ENCODE measurements around the gene PLK5.
"Not testable (repeated sequence)": the region's sequence is repeated elsewhere in the genome, so short reads cannot be mapped to it uniquely, and the experiment has no call there.

PLK5 gene

DNA sequence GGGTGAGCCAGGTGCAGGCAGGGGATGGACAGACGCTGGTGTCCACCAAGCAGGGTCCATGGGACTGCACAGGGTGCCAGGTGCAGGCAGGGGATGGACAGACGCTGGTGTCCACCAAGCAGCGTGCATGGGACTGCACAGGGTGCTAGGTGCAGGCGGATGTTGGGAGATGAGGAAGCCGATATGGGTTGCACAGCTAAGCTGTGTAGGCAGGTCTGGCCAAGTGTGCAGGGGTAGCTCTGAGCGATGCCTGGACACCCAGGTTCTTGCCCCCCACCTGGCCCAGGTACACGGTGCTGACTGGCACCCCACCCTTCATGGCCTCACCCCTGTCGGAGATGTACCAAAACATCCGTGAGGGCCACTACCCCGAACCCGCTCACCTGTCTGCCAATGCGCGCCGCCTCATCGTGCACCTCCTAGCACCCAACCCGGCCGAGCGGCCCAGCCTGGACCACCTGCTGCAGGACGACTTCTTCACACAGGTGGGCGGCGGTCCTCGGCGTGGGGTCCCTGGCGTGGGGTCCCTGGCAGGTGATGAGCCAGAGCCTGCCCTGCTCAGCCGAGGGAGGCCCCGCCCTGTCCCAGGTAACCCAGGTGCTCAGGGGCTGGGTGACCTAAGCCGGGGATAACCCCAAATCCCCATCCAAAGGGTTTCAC, 3.9 kb downstream of the PLK5 start:
- Histone ChIP-seq H3K79me2 (ENCODE audit: insufficient read depth, low read length) (no peaks in the 10 kb centered on the region), H3K36me3 (ENCODE audit: insufficient read depth, low read length) (no peaks in the 10 kb centered on the region), H4K20me1 (ENCODE audit: insufficient read depth, low read length, poor library complexity, severe bottlenecking) (no peaks in the 10 kb centered on the region), H3K27me3 (ENCODE audit: insufficient read depth, low read length, poor library complexity, severe bottlenecking) (no peaks in the 10 kb centered on the region), H3F3A (ENCODE audit: low read depth) (no peaks in the 10 kb centered on the region), H3K4me3 (ENCODE audit: low read length, poor library complexity, severe bottlenecking) (no peak overlapping the region), H3K9me2 (replicated peaks; ENCODE audit: low read depth, low read length) (no peaks in the 10 kb centered on the region), H3K4me2 (ENCODE audit: low read depth, low read length, poor library complexity, severe bottlenecking) (no peak overlapping the region), H3K9ac (ENCODE audit: low read depth, low read length, poor library complexity, severe bottlenecking) (no peak overlapping the region), H3K4me1 (ENCODE audit: insufficient read depth, low read length, poor library complexity, severe bottlenecking) (no peaks in the 10 kb centered on the region), H3K9me3 (ENCODE audit: insufficient read depth, low read depth, low read length) (no peaks in the 10 kb centered on the region), H2AFZ (ENCODE audit: low read length) (no peak overlapping the region)
- no peak for TF ChIP-seq EZH2phosphoT487 (IDR thresholded peaks at IDR 0.05; ENCODE audit: borderline replicate concordance)
- TF ChIP-seq, protein P1, sequence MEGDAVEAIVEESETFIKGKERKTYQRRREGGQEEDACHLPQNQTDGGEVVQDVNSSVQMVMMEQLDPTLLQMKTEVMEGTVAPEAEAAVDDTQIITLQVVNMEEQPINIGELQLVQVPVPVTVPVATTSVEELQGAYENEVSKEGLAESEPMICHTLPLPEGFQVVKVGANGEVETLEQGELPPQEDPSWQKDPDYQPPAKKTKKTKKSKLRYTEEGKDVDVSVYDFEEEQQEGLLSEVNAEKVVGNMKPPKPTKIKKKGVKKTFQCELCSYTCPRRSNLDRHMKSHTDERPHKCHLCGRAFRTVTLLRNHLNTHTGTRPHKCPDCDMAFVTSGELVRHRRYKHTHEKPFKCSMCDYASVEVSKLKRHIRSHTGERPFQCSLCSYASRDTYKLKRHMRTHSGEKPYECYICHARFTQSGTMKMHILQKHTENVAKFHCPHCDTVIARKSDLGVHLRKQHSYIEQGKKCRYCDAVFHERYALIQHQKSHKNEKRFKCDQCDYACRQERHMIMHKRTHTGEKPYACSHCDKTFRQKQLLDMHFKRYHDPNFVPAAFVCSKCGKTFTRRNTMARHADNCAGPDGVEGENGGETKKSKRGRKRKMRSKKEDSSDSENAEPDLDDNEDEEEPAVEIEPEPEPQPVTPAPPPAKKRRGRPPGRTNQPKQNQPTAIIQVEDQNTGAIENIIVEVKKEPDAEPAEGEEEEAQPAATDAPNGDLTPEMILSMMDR (conservative IDR thresholded peaks at IDR 0.05; ENCODE audit: low read length) = no peak

DNA sequence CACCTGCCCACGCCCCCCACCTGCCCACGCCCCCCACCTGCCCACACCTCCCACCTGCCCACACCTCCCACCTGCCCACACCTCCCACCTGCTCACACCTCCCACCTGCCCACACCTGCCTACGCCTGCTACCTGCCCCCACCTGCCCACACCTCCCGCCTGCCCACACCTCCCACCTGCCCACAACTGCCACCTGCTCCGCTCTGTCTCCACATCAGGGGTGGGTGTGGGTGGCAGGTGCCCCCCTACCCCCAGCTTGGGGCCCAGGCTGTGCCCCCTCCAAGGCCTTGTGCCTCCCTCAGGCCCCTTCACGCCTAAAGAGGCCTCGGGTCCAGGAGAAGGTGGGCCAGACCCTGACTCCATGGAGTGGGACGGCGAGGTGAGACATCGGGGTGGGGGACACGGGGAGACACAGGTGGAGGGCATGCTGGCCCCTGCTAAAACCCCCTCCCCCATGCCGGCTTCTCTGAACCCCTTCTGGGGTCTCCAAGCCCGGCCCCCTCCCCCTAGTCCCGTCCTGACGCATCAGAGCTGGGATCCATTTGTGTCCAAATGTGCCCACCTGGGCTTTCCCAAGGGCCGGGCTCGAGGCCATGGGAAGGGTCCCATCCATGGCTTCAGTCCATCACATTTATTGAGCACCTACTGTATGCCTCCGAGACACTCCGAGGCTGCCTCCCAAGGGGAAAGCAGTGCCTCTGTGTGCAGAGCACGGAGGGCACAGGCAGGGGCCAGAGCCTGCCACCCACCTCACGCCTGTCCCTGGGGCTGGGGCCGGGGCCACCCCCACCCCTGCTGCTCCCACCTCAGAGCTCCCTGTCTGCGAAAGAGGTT, 4.9 kb downstream of the PLK5 start:
- Histone ChIP-seq H3F3A (ENCODE audit: low read depth) (no peaks in the 10 kb centered on the region), H3K9ac (ENCODE audit: low read depth, low read length, poor library complexity, severe bottlenecking) (no peak overlapping the region), H3K4me2 (ENCODE audit: low read depth, low read length, poor library complexity, severe bottlenecking) (no peak overlapping the region), H3K9me2 (replicated peaks; ENCODE audit: low read depth, low read length) (no peaks in the 10 kb centered on the region), H2AFZ (ENCODE audit: low read length) (no peak overlapping the region), H4K20me1 (ENCODE audit: insufficient read depth, low read length, poor library complexity, severe bottlenecking) (no peaks in the 10 kb centered on the region), H3K4me1 (ENCODE audit: insufficient read depth, low read length, poor library complexity, severe bottlenecking) (no peaks in the 10 kb centered on the region), H3K27me3 (ENCODE audit: insufficient read depth, low read length, poor library complexity, severe bottlenecking) (no peaks in the 10 kb centered on the region), H3K79me2 (ENCODE audit: insufficient read depth, low read length) (no peaks in the 10 kb centered on the region), H3K36me3 (ENCODE audit: insufficient read depth, low read length) (no peaks in the 10 kb centered on the region), H3K4me3 (ENCODE audit: low read length, poor library complexity, severe bottlenecking) (no peak overlapping the region), H3K9me3 (ENCODE audit: insufficient read depth, low read depth, low read length) (no peaks in the 10 kb centered on the region)
- TF ChIP-seq, protein P1 (conservative IDR thresholded peaks at IDR 0.05; ENCODE audit: low read length) = no peak
- TF ChIP-seq EZH2phosphoT487 (IDR thresholded peaks at IDR 0.05; ENCODE audit: borderline replicate concordance) = no peak

DNA sequence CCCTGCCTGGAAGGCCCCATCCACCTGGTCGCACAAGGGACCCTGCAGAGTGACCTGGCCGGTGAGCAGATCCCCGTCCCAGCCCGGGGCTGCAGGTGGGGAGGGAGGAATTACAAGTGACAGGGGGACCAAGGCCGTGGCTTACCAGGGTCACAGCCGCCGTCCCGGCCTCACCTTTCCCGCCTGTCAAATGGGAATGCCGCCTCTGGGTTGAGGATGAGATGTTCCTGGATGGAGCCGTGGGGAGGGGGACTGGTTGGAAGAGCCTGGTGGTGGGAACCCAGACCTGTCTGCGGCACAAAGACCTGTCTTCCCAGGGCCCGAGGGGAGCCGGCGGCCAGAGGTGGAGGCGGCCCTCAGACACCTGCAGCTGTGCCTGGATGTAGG, 5.5 kb downstream of the PLK5 start:
- no peaks in the 10 kb centered on the region for H4K20me1 ChIP-seq (ENCODE audit: insufficient read depth, low read length, poor library complexity, severe bottlenecking)
- no peaks in the 10 kb centered on the region for H3K4me1 ChIP-seq (ENCODE audit: insufficient read depth, low read length, poor library complexity, severe bottlenecking)
- TF ChIP-seq, protein P1 (conservative IDR thresholded peaks at IDR 0.05; ENCODE audit: low read length) = no peak
- no peak for TF ChIP-seq EZH2phosphoT487 (IDR thresholded peaks at IDR 0.05; ENCODE audit: borderline replicate concordance)
- H3K9me2 ChIP-seq (replicated peaks; ENCODE audit: low read depth, low read length) = no peaks in the 10 kb centered on the region
- H3K36me3 ChIP-seq (ENCODE audit: insufficient read depth, low read length) = no peaks in the 10 kb centered on the region
- H3K4me3 ChIP-seq (ENCODE audit: low read length, poor library complexity, severe bottlenecking) = no peak overlapping the region
- H3K9ac ChIP-seq (ENCODE audit: low read depth, low read length, poor library complexity, severe bottlenecking) = no peak overlapping the region
- no peaks in the 10 kb centered on the region for H3F3A ChIP-seq (ENCODE audit: low read depth)
- H2AFZ ChIP-seq (ENCODE audit: low read length) = no peak overlapping the region
- no peaks in the 10 kb centered on the region for H3K9me3 ChIP-seq (ENCODE audit: insufficient read depth, low read depth, low read length)
- H3K4me2 ChIP-seq (ENCODE audit: low read depth, low read length, poor library complexity, severe bottlenecking) = no peak overlapping the region
- H3K79me2 ChIP-seq (ENCODE audit: insufficient read depth, low read length) = no peaks in the 10 kb centered on the region
- H3K27me3 ChIP-seq (ENCODE audit: insufficient read depth, low read length, poor library complexity, severe bottlenecking) = no peaks in the 10 kb centered on the region

DNA sequence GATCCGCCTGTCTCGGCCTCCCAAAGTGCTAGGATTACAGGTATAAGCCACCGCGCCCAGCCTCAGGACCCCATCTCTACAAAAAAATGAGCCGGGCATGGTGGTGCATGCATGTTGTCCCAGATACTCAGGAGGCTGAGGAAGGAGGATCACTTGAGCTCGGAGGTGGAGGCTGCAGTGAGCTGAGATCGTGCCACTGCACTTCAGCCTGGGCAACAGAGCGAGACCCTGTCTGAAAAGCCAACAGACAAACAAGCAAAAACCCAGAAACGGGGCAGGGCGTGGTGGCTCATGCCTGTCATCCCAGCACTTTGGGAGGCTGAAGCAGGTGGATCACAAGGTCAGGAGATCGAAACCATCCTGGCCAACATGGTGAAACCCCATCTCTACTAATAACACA, 7.0 kb downstream of the PLK5 start:
- H3K4me2 ChIP-seq (ENCODE audit: low read depth, low read length, poor library complexity, severe bottlenecking); H3K27me3 ChIP-seq (ENCODE audit: insufficient read depth, low read length, poor library complexity, severe bottlenecking); H3K4me1 ChIP-seq (ENCODE audit: insufficient read depth, low read length, poor library complexity, severe bottlenecking); H3K4me3 ChIP-seq (ENCODE audit: low read length, poor library complexity, severe bottlenecking); H3F3A ChIP-seq (ENCODE audit: low read depth); H2AFZ ChIP-seq (ENCODE audit: low read length); H3K9me3 ChIP-seq (ENCODE audit: insufficient read depth, low read depth, low read length); H4K20me1 ChIP-seq (ENCODE audit: insufficient read depth, low read length, poor library complexity, severe bottlenecking); H3K9ac ChIP-seq (ENCODE audit: low read depth, low read length, poor library complexity, severe bottlenecking); H3K79me2 ChIP-seq (ENCODE audit: insufficient read depth, low read length); H3K9me2 ChIP-seq (replicated peaks; ENCODE audit: low read depth, low read length); H3K36me3 ChIP-seq (ENCODE audit: insufficient read depth, low read length): not testable (repeated sequence)
